ENCODE measurements around the gene ATP23.

Gene ATP23

GRCh38 chr12:57998251-57998650 is 56.9 kb downstream of the ATP23 start:
- Histone ChIP-seq H3K27me3 (ENCODE audit: insufficient read depth, poor library complexity, severe bottlenecking) (no peaks in the 10 kb centered on the region), H3K27ac (replicated peaks) (no peak overlapping the region), H3K4me3 (replicated peaks; ENCODE audit: insufficient read depth, low read length) (no peak overlapping the region)
- no peak for TF ChIP-seq SPI1 (IDR thresholded peaks at IDR 0.05; ENCODE audit: borderline replicate concordance, low read depth)
- no peak for TF ChIP-seq POLR2AphosphoS5 (IDR thresholded peaks at IDR 0.05; ENCODE audit: low read depth)
- TF ChIP-seq REST (IDR thresholded peaks at IDR 0.05; ENCODE audit: insufficient replicate concordance, low read depth), result no peak
- TF ChIP-seq CTCF (IDR thresholded peaks at IDR 0.05; ENCODE audit: insufficient read depth, low read length), result no peak
- no peak for TF ChIP-seq GABPA (IDR thresholded peaks at IDR 0.05; ENCODE audit: low read depth)
- no peak for DNase-seq (ENCODE audit: low read depth in 1 of 2, low spot score in 1 of 2)

GRCh38 chr12:58000499-58000898 is 59.1 kb downstream of the ATP23 start:
- no peak overlapping the region for H3K27ac ChIP-seq (replicated peaks)
- DNase-seq (ENCODE audit: low read depth in 1 of 2, low spot score in 1 of 2), result no peak
- H3K27me3 ChIP-seq (ENCODE audit: insufficient read depth, poor library complexity, severe bottlenecking), result no peaks in the 10 kb centered on the region
- no peak for TF ChIP-seq REST (IDR thresholded peaks at IDR 0.05; ENCODE audit: insufficient replicate concordance, low read depth)
- TF ChIP-seq CTCF (IDR thresholded peaks at IDR 0.05; ENCODE audit: insufficient read depth, low read length), result no peak
- TF ChIP-seq SPI1 (IDR thresholded peaks at IDR 0.05; ENCODE audit: borderline replicate concordance, low read depth), result no peak
- TF ChIP-seq POLR2AphosphoS5 (IDR thresholded peaks at IDR 0.05; ENCODE audit: low read depth), result no peak
- H3K4me3 ChIP-seq (replicated peaks; ENCODE audit: insufficient read depth, low read length), result no peak overlapping the region

- Histone ChIP-seq H3K27ac (replicated peaks) (no peak overlapping the region), H3K4me3 (replicated peaks; ENCODE audit: insufficient read depth, low read length) (no peak overlapping the region), H3K27me3 (ENCODE audit: insufficient read depth, poor library complexity, severe bottlenecking) (no peaks in the 10 kb centered on the region)
- DNase-seq (ENCODE audit: low read depth in 1 of 2, low spot score in 1 of 2), result no peak
- TF ChIP-seq SPI1 (IDR thresholded peaks at IDR 0.05; ENCODE audit: borderline replicate concordance, low read depth) (no peak), REST (IDR thresholded peaks at IDR 0.05; ENCODE audit: insufficient replicate concordance, low read depth) (no peak), CTCF (IDR thresholded peaks at IDR 0.05; ENCODE audit: insufficient read depth, low read length) (no peak), GABPA (IDR thresholded peaks at IDR 0.05; ENCODE audit: low read depth) (no peak), POLR2AphosphoS5 (IDR thresholded peaks at IDR 0.05; ENCODE audit: low read depth) (no peak)
These were observed 66.5 kb downstream of the ATP23 start for GRCh38 chr12:58007875-58008274.
